WI38 (cell line): ENCODE results near the gene CDK2AP2.

Source experiments
- H3K4me3 ChIP-seq: 2 replicates; pipeline ENCODE4 v1.5.1; 2011; ENCODE audit warnings: low read depth, mild to moderate bottlenecking, control low read depth, low read length
- CTCF ChIP-seq: IDR thresholded peaks from 2 replicates; pipeline ENCODE4 v1.5.1; 2012; ENCODE audit warnings: low read depth, mild to moderate bottlenecking, control low read depth, low read length

The CDK2AP2 gene

GRCh38 chr11:67465189-67465510 lies 42.8 kb downstream of the CDK2AP2 start:
- no peak for TF ChIP-seq CTCF
- no peak overlapping the region for H3K4me3 ChIP-seq

GRCh38 chr11:67464411-67465188 lies 43.4 kb downstream of the CDK2AP2 start:
- no peak for TF ChIP-seq CTCF

GRCh38 chr11:67463680-67464410 lies 44.1 kb downstream of the CDK2AP2 start:
- no peak for TF ChIP-seq CTCF
- H3K4me3 ChIP-seq, result no peak overlapping the region

More at GRCh38 chr11:67464411-67465188, 43.4 kb downstream of the CDK2AP2 start:
- H3K4me3 ChIP-seq, result no peak overlapping the region

GRCh38 chr11:67463186-67463585 lies 44.8 kb downstream of the CDK2AP2 start:
- H3K4me3 ChIP-seq, result no peak overlapping the region
- TF ChIP-seq CTCF, result no peak

GRCh38 chr11:67458266-67458665 lies 49.7 kb downstream of the CDK2AP2 start:
- TF ChIP-seq CTCF, result no peak

GRCh38 chr11:67457453-67457852 lies 50.5 kb downstream of the CDK2AP2 start:
- TF ChIP-seq CTCF, result no peak
- no peak overlapping the region for H3K4me3 ChIP-seq

More at GRCh38 chr11:67458266-67458665, 49.7 kb downstream of the CDK2AP2 start:
- no peak overlapping the region for H3K4me3 ChIP-seq
